ENCODE results near the gene SPEM1. TPM values are rescaled to one million over a fixed set of nuclear protein-coding genes. Genes with fewer than 3 reads are reported as not detected.

Gene SPEM1
- total RNA-seq, 2 experiments from 2014 or later: not detected

DNA sequence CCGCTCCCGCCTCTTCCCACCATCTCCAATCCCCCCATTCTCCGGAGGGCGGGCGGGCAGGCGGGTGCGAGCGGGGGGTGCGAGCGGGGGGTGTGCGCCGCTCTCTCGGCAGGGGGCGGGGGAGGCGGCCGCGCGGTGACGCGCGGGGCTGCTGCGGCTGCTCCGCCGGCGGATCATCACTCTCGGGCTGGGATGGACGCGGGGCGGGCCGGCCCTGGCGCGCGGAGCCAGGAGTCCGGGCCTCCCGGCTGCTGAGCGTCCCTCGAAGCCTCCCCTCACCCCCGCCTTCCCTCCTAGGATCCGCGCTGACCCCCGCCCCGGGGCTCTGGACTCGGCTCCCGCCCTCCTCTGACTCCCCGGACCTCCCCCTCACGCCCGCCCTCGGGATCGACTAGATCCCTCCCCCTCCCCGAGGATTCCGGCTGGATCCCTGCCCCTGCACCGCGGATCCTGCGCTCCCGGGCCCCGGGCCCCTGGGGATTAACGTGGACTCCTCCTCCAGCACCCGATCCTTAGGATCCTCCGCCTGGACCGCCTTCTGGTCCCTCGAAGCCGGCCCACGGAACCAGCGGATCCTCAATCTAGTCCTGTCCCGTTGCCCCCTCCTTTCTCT lies 15.3 kb upstream of the SPEM1 start:
- Mint-ChIP-seq H3K27me3 (peaks cover 12% of the 10 kb centered on the region), H3K9me3 (no peaks in the 10 kb centered on the region), H3K4me3 (peak overlapping the region; percentile 95), H3K36me3 (ENCODE audit: low read depth) (peaks cover 3% of the 10 kb centered on the region), H3K27ac (peak overlapping the region; percentile 95), H3K4me1 (peaks cover 26% of the 10 kb centered on the region)
- ChIA-PET CTCF (interaction anchor here (1.0 to 2.7 kb wide), 4 partner anchors 28 to 49 kb away, joined by 3 to 10 read pairs (median 6); partner anchors contain the start of gene TMEM102), POLR2A (interaction anchor here (0.6 to 0.8 kb wide), 2 partner anchors 41 to 244 kb away, joined by 3 to 4 read pairs; no protein-coding TSS in a partner anchor)
- DNase-seq: peak; percentile 66

DNA sequence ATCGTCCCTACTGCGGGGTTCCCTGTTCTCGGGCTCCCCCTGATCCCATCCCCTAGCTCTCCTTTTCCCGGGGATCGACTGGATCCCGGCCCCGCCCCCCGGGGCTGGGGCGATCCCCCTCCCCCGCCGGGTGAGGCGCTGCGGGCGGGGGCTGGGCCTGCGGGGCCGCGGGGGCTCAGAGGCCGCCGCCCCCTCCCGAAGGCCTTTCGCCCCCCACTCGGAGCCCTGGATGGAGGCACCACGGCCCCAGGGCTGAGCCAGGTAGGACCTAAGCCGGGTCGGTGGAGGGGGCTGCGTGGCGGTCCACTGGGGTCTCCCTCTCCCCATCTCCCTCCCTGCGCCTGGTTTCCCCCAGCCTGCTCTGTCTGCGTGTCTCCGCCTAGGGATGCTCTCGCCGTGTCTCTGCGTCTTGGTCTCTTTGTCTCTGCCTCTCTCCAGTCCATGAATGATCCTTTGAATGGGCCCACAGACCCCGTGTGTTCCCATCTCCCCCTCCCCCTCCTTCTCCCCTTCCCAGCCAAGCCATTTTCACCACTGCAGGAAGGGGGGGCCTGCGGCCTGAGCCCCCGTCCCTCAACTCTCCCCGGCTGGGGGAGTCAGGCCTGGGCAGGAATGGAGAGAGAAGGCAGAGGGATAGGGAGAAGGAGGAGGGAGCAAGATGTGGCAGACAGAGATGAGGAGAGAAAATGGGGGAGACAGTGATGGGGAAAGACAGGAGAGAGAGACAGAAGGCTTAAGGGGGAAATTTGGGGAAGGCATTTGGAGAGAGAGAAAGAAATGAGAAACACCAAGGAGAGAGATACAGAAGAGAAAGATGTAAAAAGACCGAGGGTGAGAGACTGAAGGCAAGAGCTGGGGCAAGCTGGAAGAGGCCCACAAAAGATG lies 14.5 kb upstream of the SPEM1 start:
- peak overlapping the region; percentile 75 for H3K4me3 Mint-ChIP-seq
- ChIA-PET POLR2A (no interaction called here), CTCF (no interaction called here)
- peaks cover 12% of the 10 kb centered on the region for H3K27me3 Mint-ChIP-seq
- no peaks in the 10 kb centered on the region for H3K9me3 Mint-ChIP-seq
- H3K27ac Mint-ChIP-seq: peak overlapping the region; percentile 76
- peaks cover 3% of the 10 kb centered on the region for H3K36me3 Mint-ChIP-seq (ENCODE audit: low read depth)
- peaks cover 26% of the 10 kb centered on the region for H3K4me1 Mint-ChIP-seq
- DNase-seq: no peak

DNA sequence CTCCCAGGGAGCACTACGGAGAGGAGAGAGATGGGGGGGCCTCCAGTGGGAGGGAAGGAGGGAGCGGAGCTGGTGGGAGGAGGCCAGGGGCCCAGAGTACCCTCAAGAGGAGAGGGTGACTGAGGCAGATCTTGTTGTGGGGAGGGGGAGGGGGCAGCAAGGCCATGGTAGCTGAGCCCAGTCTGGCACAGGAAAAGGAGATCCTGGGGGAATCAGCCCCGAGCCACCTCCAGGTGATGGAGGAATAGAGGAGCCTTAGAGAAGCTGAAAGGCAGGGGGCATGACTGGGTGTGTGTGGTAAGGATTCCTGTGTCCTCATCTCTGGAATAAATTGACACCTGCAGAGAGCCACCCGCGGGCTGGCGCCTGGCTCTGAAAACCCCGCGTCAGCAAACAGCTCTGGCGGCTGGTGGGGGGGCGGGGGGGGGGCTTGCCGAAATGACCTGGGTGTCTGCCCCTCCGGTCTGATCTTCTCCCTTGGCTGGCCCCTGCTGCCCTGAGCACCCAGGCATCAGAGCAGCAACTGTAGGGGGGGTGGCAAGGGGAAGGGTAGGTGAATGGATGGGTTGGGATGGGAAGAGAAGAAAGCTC lies 13.8 kb upstream of the SPEM1 start:
- Mint-ChIP-seq H3K27me3 (peaks cover 12% of the 10 kb centered on the region), H3K27ac (no peak overlapping the region), H3K9me3 (no peaks in the 10 kb centered on the region), H3K4me3 (peak overlapping the region; percentile 58), H3K36me3 (ENCODE audit: low read depth) (peaks cover 3% of the 10 kb centered on the region), H3K4me1 (peaks cover 26% of the 10 kb centered on the region)
- DNase-seq: no peak
- ChIA-PET POLR2A (no interaction called here), CTCF (no interaction called here)

DNA sequence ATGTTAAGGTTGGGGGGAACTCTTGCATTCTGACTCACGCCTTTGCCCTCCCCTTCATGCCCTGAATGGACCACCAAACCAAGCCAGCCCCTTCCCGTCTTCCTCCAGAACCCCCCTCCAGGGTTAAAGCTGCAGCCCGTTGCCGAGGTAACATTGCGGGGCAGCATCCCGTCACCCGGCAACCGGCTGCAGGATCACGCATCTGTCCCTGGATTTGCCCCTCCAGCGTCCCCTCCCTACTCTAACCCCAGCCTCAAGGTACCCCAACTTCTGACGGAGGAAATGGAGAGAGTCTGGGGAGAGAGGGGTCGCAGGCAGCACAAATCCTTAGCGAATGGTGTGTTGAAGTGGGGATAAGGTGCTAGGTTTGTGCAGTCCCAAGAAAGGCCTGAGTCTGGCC lies 13.0 kb upstream of the SPEM1 start:
- no peak overlapping the region for H3K27ac Mint-ChIP-seq
- no peak overlapping the region for H3K4me3 Mint-ChIP-seq
- peaks cover 22% of the 10 kb centered on the region for H3K4me1 Mint-ChIP-seq
- DNase-seq: no peak
- H3K9me3 Mint-ChIP-seq: no peaks in the 10 kb centered on the region
- ChIA-PET POLR2A (no interaction called here), CTCF (no interaction called here)
- peaks cover 12% of the 10 kb centered on the region for H3K27me3 Mint-ChIP-seq
- no peaks in the 10 kb centered on the region for H3K36me3 Mint-ChIP-seq (ENCODE audit: low read depth)

DNA sequence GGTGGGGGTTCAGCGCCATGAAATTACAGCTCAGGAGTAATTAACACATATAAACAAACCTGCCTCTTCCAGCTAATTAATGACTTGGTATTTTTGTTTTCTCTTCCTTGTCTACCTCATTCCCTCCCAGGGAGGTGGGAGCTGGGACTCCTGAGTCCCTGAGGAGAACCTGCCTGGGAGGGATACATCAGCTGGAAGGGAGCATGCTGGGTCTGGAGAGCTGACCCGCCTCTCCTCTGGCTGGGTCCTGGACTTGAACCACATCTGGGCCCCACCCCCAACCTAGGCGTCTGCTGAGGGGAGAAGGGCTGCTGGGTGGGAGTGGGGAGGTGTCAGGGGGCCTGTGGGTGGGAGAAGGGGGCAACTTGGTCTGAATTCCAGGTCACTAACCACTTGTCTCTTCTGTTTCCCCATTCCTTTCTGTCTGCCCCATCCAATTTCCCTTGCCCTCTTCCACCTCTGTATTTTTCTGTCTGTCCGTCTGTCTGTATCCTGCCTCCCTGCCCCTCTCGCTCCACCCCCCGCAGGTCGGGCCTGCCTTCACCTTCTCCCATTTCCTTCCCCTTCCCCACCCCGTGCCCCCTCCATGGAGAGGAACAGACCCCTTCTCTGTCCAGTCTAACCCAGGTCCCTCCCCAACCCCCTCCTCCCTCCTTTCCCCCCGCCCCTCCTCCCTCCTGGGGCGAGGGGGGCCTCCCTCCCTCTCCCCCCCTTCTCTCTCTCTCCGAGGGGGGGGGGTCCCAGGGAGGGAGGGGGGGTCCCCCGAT lies 12.5 kb upstream of the SPEM1 start, which contains the start of gene NLGN2:
Gene NLGN2, plus strand, starts transcription at position 361 of the 767 bp plus-strand sequence. CDS start 411 bp downstream, outside the sequence.
- H3K9me3 Mint-ChIP-seq: no peaks in the 10 kb centered on the region

DNA sequence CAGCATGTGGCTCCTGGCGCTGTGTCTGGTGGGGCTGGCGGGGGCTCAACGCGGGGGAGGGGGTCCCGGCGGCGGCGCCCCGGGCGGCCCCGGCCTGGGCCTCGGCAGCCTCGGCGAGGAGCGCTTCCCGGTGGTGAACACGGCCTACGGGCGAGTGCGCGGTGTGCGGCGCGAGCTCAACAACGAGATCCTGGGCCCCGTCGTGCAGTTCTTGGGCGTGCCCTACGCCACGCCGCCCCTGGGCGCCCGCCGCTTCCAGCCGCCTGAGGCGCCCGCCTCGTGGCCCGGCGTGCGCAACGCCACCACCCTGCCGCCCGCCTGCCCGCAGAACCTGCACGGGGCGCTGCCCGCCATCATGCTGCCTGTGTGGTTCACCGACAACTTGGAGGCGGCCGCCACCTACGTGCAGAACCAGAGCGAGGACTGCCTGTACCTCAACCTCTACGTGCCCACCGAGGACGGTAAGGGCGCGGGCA lies 11.8 kb upstream of the SPEM1 start:
- ChIA-PET POLR2A (no interaction called here), CTCF (no interaction called here)
- DNase-seq: no peak
- H3K27me3 Mint-ChIP-seq: peaks cover 12% of the 10 kb centered on the region
- H3K4me3 Mint-ChIP-seq: no peak overlapping the region
- no peaks in the 10 kb centered on the region for H3K9me3 Mint-ChIP-seq
- H3K36me3 Mint-ChIP-seq (ENCODE audit: low read depth): no peaks in the 10 kb centered on the region
- no peak overlapping the region for H3K27ac Mint-ChIP-seq
- peaks cover 15% of the 10 kb centered on the region for H3K4me1 Mint-ChIP-seq

More for the DNA sequence above, 12.5 kb upstream of the SPEM1 start, which contains the start of gene NLGN2:
- ChIA-PET POLR2A (no interaction called here), CTCF (no interaction called here)
- no peak for DNase-seq
- peaks cover 12% of the 10 kb centered on the region for H3K27me3 Mint-ChIP-seq
- no peak within 1 kb of the TSS for H3K4me3 Mint-ChIP-seq
- H3K4me1 Mint-ChIP-seq: peaks cover 22% of the 10 kb centered on the region
- no peaks in the 10 kb centered on the region for H3K36me3 Mint-ChIP-seq (ENCODE audit: low read depth)
- no peak within 1 kb of the TSS for H3K27ac Mint-ChIP-seq

DNA sequence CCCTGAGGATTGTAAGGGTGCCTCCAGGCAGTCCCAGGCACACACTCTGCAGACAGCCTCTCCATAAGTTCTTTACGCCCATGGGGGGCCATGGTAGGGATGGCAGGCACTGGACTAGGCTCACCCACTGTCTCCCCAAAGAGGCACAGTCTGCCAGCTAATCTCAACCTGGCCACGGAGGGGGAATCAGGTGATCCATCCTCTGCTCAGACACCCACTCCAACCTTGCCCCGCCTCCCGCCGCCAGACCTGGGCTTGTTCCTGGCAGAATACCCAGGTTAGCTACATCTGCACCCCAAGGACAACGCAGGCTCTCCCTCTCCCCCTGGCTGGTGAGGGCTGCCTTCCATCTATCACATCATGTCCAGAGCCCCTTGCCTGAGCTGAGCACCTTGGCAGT lies 11.3 kb upstream of the SPEM1 start:
- POLR2A ChIA-PET: no interaction called here
- H3K9me3 Mint-ChIP-seq: no peaks in the 10 kb centered on the region
- CTCF ChIA-PET: no interaction called here
- H3K4me3 Mint-ChIP-seq: no peak overlapping the region
- H3K27me3 Mint-ChIP-seq: peaks cover 12% of the 10 kb centered on the region
- H3K27ac Mint-ChIP-seq: no peak overlapping the region
- no peaks in the 10 kb centered on the region for H3K36me3 Mint-ChIP-seq (ENCODE audit: low read depth)
- DNase-seq: no peak
- peaks cover 15% of the 10 kb centered on the region for H3K4me1 Mint-ChIP-seq

DNA sequence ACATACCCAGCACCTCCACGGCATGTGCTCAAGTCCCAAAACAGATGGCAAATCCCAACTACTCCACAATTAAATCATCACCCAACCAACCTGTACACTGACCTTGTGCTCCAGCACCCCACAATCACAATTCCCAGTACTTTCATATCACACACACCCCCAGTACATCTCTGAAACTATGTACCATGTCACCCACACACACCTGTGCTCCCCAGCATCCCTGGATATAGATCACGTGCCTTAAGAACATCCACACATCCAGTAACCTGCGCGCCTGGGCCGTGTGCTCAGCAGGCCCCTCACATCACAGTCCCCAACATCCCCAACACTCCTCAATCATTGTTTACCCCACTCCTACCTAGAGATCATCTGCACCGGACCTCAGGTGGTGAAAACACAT lies 10.4 kb upstream of the SPEM1 start:
- POLR2A ChIA-PET: no interaction called here
- peaks cover 11% of the 10 kb centered on the region for H3K27me3 Mint-ChIP-seq
- no peak for DNase-seq
- H3K4me3 Mint-ChIP-seq: no peak overlapping the region
- H3K9me3 Mint-ChIP-seq: no peaks in the 10 kb centered on the region
- H3K4me1 Mint-ChIP-seq: peaks cover 15% of the 10 kb centered on the region
- H3K36me3 Mint-ChIP-seq (ENCODE audit: low read depth): no peaks in the 10 kb centered on the region
- CTCF ChIA-PET: no interaction called here
- H3K27ac Mint-ChIP-seq: no peak overlapping the region

DNA sequence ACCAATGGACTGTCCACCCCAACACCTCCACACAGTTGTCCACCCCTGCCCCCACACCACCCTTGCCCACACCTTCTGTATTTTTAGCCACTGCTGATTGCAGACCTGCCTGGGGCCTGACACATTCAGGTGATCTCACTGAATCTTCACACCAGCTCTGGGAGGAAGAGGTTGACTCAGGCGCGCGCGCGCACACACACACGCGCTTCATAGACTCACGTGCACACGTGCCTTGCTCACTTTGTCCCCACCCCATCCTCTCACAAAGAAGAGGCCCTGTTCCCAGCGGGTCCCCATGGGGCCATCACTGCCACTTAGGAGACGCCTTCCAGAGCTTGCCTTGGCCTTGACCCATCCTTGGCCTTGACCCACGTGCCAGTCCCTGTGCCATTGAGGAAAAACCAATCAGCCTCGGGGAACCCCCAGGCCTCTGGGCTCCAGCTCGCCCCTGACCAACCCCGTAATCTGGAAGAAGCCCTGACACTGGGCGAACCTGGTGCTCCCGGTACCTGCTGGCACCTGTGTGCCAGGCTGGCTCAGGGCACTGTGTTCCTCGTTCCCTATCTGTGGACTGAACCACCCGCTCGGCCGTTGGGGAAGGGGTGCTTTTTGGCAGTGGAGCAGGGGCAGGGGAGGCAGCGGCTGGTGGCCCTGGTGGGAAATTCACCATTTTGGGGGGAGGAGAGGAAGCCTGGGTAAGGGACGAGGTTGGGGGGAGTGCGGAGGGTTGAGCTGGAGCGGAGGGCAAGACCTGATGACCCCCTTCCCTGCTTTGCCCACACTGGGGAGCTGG lies 9.3 kb upstream of the SPEM1 start:
- Mint-ChIP-seq H3K27me3 (peaks cover 7% of the 10 kb centered on the region), H3K9me3 (no peaks in the 10 kb centered on the region), H3K4me1 (peaks cover 9% of the 10 kb centered on the region), H3K36me3 (ENCODE audit: low read depth) (no peaks in the 10 kb centered on the region), H3K4me3 (no peak overlapping the region), H3K27ac (no peak overlapping the region)
- no peak for DNase-seq
- ChIA-PET CTCF (no interaction called here), POLR2A (no interaction called here)

DNA sequence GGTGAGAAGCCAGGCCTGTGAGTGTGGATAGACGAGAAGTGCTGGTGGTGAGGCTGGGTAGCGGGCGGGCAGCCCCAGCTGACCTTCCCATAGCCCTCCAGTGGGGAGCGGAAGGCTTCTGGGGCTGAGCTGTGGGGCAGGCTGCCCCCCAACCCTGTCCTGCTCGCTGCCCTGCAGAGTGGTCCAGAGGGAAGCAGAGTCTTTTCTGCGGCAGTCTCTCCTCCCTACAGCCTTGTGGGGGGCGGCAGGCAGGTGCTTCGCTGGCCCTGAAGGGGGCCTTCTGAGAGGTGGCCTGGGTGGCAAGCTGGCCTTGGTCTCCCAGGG lies 8.7 kb upstream of the SPEM1 start:
- DNase-seq: no peak
- Mint-ChIP-seq H3K4me3 (no peak overlapping the region), H3K27ac (no peak overlapping the region), H3K27me3 (peaks cover 2% of the 10 kb centered on the region), H3K9me3 (no peaks in the 10 kb centered on the region), H3K36me3 (ENCODE audit: low read depth) (no peaks in the 10 kb centered on the region), H3K4me1 (peaks cover 6% of the 10 kb centered on the region)
- CTCF ChIA-PET: no interaction called here
- POLR2A ChIA-PET: no interaction called here

DNA sequence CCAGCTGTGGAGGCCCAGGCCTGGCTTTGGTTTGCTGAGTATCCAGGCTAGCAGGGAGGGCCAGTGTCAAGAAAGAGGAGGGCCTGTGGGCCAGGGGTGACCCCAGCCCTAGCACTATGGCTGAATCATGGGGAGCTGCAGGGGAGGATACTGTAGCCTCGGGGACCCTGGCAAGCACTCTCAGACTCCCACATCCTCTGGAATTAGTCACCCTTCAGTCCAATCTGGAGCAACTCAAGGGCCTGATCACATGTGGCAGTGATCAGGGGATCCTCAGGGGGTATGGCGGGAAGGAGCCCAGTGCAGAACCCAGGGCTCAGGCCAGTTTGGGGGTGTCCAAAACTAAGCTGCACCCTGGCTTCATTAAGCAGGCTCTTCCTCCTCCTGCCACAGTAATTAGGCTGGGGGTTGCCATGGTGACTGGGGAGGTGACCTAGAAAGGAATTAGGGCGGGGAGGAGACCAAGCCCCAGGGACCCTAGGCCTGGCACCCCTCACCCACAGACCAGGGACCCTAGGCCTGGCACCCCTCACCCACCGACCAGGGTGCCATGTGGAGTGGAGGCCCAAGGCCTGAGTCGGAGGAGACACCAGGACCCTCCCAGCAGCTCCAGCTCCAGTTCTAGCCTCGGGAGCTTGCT lies 6.7 kb upstream of the SPEM1 start:
- CTCF ChIA-PET: interaction anchor here (0.5 to 1.6 kb wide), 3 partner anchors 12 to 147 kb away, joined by 3 to 6 read pairs (median 4); partner anchors contain the start of gene SPEM2
- H3K36me3 Mint-ChIP-seq (ENCODE audit: low read depth): no peaks in the 10 kb centered on the region
- POLR2A ChIA-PET: no interaction called here
- H3K27ac Mint-ChIP-seq: no peak overlapping the region
- H3K4me3 Mint-ChIP-seq: no peak overlapping the region
- no peaks in the 10 kb centered on the region for H3K27me3 Mint-ChIP-seq
- no peak for DNase-seq
- H3K4me1 Mint-ChIP-seq: peaks cover 3% of the 10 kb centered on the region
- no peaks in the 10 kb centered on the region for H3K9me3 Mint-ChIP-seq

DNA sequence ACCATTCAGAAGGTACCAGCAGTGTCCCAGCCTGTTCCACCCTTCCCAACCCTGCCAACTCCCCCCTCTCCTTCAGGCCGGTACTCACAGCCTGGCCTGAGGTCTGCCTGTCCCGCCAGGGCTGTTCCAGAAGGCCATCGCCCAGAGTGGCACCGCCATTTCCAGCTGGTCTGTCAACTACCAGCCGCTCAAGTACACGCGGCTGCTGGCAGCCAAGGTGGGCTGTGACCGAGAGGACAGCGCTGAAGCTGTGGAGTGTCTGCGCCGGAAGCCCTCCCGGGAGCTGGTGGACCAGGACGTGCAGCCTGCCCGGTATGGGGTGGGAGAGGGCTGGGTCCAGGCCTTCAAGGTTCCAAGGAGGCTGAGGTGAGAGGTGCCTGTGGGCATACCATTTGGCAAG lies 5.3 kb upstream of the SPEM1 start:
- no peak overlapping the region for H3K4me3 Mint-ChIP-seq
- ChIA-PET CTCF (no interaction called here), POLR2A (no interaction called here)
- DNase-seq: no peak
- no peaks in the 10 kb centered on the region for H3K27me3 Mint-ChIP-seq
- no peaks in the 10 kb centered on the region for H3K36me3 Mint-ChIP-seq (ENCODE audit: low read depth)
- H3K4me1 Mint-ChIP-seq: no peaks in the 10 kb centered on the region
- no peak overlapping the region for H3K27ac Mint-ChIP-seq
- H3K9me3 Mint-ChIP-seq: no peaks in the 10 kb centered on the region

All from activated CD4-positive, alpha-beta T cell treated with anti-CD3 and anti-CD28 coated beads, Interleukin-2, amount 10 ng/mL, durations not matched to agents 7 days and 5 days (primary cell).